SJSA1 (cell line): ENCODE measurements around the gene NSDHL. TPM values are rescaled to one million over a fixed set of nuclear protein-coding genes. Genes with fewer than 3 reads are reported as not detected.
"Not testable (repeated sequence)": the region's sequence is repeated elsewhere in the genome, so short reads cannot be mapped to it uniquely, and the experiment has no call there.

Experiments
- DNase-seq, 2 experiments: peaks; one replicate each; pipeline ENCODE4 v3.0.0-alpha.2; 2015 to 2020; ENCODE audit warnings: low spot score in 2 of 2, low read depth in 1 of 2
- H3K27ac ChIP-seq: fragments of 250-450 bp; sonication (Bioruptor Pico); 2 replicates; pipeline ENCODE4 v1.5.1; 2020; ENCODE audit warnings: mild to moderate bottlenecking, moderate library complexity
- H3K27me3 ChIP-seq: fragments of 250-450 bp; sonication (Bioruptor Pico); replicated peaks from 2 replicates; pipeline ENCODE4 v1.5.1; 2020; ENCODE audit warnings: mild to moderate bottlenecking, moderate library complexity
- H3K36me3 ChIP-seq: fragments of 250-450 bp; sonication (Bioruptor Pico); 2 replicates; pipeline ENCODE4 v1.5.1; 2020; ENCODE audit warnings: mild to moderate bottlenecking
- H3K4me1 ChIP-seq: fragments of 250-450 bp; sonication (Bioruptor Pico); replicated peaks from 2 replicates; pipeline ENCODE4 v1.6.1; 2021; ENCODE audit warnings: mild to moderate bottlenecking
- H3K4me3 ChIP-seq: fragments of 250-450 bp; sonication (Bioruptor Pico); 2 replicates; pipeline ENCODE4 v1.5.1; 2020; ENCODE audit warnings: mild to moderate bottlenecking
- H3K9me3 ChIP-seq: fragments of 250-450 bp; sonication (Bioruptor Pico); replicated peaks from 2 replicates; pipeline ENCODE4 v1.5.1; 2020; ENCODE audit warnings: mild to moderate bottlenecking
- total RNA-seq: library from RNA; depleted of rRNA; stranded (reverse); fragments of >200 nt; shearing (Covaris generic); gene quantifications from 2 replicates; pipeline ENCODE4 v1.2.3, GENCODE V29; 2014

NSDHL gene
- total RNA-seq, 1 experiment from 2014 or later, result 12.7 TPM

- H3K4me1 ChIP-seq, result peaks cover 12% of the 10 kb centered on the region
- no peak for DNase-seq
- no peak overlapping the region for H3K4me3 ChIP-seq
- H3K9me3 ChIP-seq, result no peaks in the 10 kb centered on the region
- no peaks in the 10 kb centered on the region for H3K27me3 ChIP-seq
- H3K36me3 ChIP-seq, result no peaks in the 10 kb centered on the region
- H3K27ac ChIP-seq, result no peak overlapping the region
Observed at GRCh38 chrX:152902502-152902820, 71.6 kb downstream of the NSDHL start.

GRCh38 chrX:152903589-152903988 lies 72.7 kb downstream of the NSDHL start:
- Histone ChIP-seq H3K36me3 (no peaks in the 10 kb centered on the region), H3K27me3 (no peaks in the 10 kb centered on the region), H3K9me3 (no peaks in the 10 kb centered on the region), H3K27ac (no peak overlapping the region), H3K4me1 (peaks cover 5% of the 10 kb centered on the region), H3K4me3 (no peak overlapping the region)
- DNase-seq, result no peak

DNA sequence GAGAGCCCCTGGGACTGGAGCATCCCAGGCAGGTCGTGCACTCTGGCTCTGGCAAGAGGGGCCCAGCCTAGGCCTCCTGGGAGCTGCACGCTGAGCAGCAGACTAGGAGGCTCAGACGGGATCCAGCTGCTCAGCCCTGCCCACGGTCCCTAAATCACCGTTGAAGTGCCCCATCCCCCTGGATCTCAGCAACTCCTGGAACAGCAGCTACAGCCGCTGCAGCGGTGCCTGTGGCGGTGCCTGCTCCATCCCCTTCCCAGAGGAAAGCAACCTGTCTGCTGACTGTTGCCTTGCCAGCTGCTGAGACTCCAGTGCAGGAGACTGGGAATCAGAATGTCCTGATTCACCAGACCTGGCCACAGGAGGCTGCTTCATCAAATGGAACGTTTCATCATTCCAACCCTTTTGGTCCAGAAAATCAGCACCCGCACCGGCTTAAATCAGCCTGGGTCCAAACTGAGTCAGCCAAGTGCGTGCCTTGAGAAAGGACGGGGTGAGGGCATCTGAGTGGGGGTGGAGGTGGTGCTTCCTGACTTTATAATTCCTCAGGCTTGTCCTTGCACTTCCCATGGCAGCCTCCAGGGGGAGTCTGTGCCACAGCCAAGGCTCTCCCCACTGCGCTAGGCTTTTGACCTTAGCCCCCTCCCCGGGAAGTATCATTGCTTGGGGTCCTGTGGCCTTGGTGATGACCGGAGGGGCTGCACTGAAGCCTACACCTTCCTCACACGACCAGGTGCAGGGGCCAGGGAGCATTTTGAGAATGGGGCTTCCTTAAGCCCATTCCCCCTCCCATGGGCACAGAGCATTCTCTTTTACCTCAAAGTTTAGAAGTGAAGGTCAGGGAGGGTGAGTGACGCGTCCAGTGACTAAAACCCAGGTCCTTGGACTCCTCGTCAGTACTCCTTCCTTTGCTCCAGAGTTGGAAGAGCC lies 73.6 kb downstream of the NSDHL start:
- H3K36me3 ChIP-seq, result no peaks in the 10 kb centered on the region
- H3K4me3 ChIP-seq, result no peak overlapping the region
- peaks cover 4% of the 10 kb centered on the region; the same call in 1 of the 2 replicates for H3K4me1 ChIP-seq
- H3K27me3 ChIP-seq, result no peaks in the 10 kb centered on the region
- H3K9me3 ChIP-seq, result no peaks in the 10 kb centered on the region
- peak; percentile 37 to 62 for DNase-seq
- no peak overlapping the region for H3K27ac ChIP-seq

DNA sequence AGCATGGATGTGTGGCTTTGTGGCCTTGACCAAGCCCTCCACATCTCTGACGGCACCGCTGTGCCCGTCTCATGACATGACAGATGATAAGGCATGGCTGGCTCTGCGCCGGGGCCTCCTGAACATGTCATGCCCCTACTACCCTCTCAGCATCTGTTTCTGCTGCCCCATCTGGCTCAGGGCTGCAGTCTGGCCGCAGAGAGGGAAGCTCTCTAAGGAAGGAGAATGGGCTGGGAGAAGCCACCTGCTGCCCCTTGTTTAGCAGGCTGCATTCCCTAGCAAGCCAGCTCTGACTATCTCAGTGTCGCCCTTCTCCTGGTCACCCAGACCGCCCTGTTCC lies 74.2 kb downstream of the NSDHL start:
- Histone ChIP-seq H3K27me3 (no peaks in the 10 kb centered on the region), H3K4me3 (no peak overlapping the region), H3K4me1 (peaks cover 4% of the 10 kb centered on the region; the same call in 1 of the 2 replicates), H3K27ac (no peak overlapping the region), H3K9me3 (no peaks in the 10 kb centered on the region), H3K36me3 (no peaks in the 10 kb centered on the region)
- DNase-seq, result no peak

DNA sequence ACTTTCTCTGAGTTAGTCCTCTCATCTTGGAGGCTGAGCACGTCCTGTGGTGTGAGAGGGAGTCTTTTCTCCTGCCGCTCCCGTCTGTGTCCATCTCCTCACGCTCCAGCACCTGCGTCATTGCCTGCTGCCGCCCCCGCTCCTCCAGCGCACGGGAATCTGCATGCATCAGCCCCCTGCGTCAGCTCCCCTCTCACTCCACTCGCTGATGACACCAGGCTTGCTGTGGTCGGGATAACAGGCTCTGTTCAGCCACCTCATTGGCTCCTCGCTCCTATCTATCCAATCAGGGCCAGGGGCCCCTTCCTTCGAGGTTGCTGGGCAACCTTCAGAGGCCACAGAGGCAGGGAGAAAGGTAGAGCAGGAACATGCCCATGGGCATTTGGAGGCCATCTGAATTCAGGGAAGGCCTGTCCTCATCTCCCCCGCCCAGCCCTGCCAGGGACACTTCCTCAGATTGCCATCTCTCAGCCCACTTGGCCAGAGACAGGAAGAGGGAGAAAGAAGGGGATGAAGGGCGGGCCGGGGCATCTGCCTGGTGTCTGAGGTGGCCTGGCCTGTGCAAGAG lies 76.3 kb downstream of the NSDHL start:
- H3K9me3 ChIP-seq, result no peaks in the 10 kb centered on the region
- H3K4me1 ChIP-seq, result peaks cover 4% of the 10 kb centered on the region; the same call in 1 of the 2 replicates
- no peaks in the 10 kb centered on the region for H3K36me3 ChIP-seq
- H3K4me3 ChIP-seq, result no peak overlapping the region
- no peaks in the 10 kb centered on the region for H3K27me3 ChIP-seq
- no peak for DNase-seq
- H3K27ac ChIP-seq, result no peak overlapping the region

DNA sequence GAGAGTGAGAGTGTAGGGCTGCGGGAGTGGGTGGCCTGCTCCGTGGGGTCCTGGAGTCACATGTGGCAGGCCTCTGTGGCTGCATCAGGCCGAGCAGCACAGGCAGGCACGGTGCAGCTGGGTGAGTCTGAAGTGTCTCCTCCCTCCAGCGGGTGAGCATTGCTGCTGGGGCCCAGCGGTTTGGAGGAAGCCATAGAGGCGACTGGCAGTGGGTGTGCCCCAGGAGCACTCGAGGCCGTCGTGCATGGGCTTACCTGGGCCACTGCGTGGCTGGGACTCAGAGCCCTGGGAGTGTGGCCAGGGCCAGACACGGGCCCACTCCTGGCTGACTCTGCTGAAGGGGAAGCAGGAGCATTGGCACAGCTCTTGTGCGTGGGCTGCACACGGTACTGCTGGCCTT lies 77.6 kb downstream of the NSDHL start:
- Histone ChIP-seq H3K27ac (no peak overlapping the region), H3K4me3 (no peak overlapping the region), H3K36me3 (no peaks in the 10 kb centered on the region)

DNA sequence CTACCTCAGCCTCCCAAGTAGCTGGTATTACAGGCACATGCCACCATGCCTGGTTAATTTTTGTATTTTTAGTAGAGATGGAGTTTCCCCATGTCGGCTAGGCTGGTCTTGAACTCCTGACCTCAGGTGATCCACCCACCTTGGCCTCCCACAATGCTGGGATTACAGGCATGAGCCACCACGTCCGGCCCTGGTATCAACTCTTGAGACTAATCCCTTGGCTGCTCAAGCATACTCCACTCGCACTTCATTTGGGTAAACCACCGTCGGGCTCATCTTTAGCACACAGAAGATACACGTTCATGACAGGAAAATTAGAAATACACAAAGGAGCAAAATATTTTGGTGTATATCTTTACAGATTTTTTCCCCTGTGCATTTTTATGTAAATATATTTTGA lies 79.2 kb downstream of the NSDHL start:
- H3K27me3 ChIP-seq, DNase-seq: not testable (repeated sequence)

More for the DNA sequence above, 77.6 kb downstream of the NSDHL start:
- Histone ChIP-seq H3K9me3 (no peaks in the 10 kb centered on the region), H3K27me3 (no peaks in the 10 kb centered on the region), H3K4me1 (peaks cover 4% of the 10 kb centered on the region; the same call in 1 of the 2 replicates)
- no peak for DNase-seq

GRCh38 chrX:152912106-152912505 lies 81.2 kb downstream of the NSDHL start:
- Histone ChIP-seq H3K4me3 (no peak overlapping the region), H3K27me3 (no peaks in the 10 kb centered on the region), H3K4me1 (no peaks in the 10 kb centered on the region), H3K27ac (no peak overlapping the region), H3K9me3 (no peaks in the 10 kb centered on the region), H3K36me3 (no peaks in the 10 kb centered on the region)
- no peak for DNase-seq

More for the DNA sequence above, 79.2 kb downstream of the NSDHL start:
- H3K27ac ChIP-seq, H3K36me3 ChIP-seq, H3K4me1 ChIP-seq, H3K4me3 ChIP-seq, H3K9me3 ChIP-seq: not testable (repeated sequence)

- H3K4me1 ChIP-seq, result no peaks in the 10 kb centered on the region
- no peaks in the 10 kb centered on the region for H3K36me3 ChIP-seq
- no peaks in the 10 kb centered on the region for H3K9me3 ChIP-seq
- DNase-seq, result no peak
- H3K27me3 ChIP-seq, result no peaks in the 10 kb centered on the region
- H3K4me3 ChIP-seq, result no peak overlapping the region
- no peak overlapping the region for H3K27ac ChIP-seq
Observed at GRCh38 chrX:152912641-152913040, 81.8 kb downstream of the NSDHL start.

DNA sequence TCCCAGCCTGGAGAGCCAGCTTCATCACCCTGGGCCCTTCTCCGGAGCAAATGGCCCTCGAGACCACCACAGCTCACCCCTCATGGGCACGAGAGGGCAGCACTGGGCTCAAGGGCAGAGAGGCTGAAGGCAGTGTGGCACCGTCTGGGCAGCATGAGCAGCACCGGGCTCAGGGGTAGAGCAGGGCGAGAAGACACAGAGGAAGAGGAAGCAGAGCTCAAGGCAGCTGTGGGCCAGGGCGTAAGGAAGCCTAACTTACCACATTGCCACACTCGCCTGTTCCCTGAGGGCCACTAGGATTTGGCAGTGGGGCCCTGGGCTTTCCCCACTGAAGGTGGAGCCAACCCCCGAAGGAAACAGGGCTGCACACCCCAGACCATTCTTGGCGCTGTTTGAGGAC lies 82.5 kb downstream of the NSDHL start:
- no peaks in the 10 kb centered on the region for H3K9me3 ChIP-seq
- H3K27me3 ChIP-seq, result no peaks in the 10 kb centered on the region
- H3K36me3 ChIP-seq, result no peaks in the 10 kb centered on the region
- no peaks in the 10 kb centered on the region for H3K4me1 ChIP-seq
- no peak overlapping the region for H3K4me3 ChIP-seq
- no peak for DNase-seq
- H3K27ac ChIP-seq, result no peak overlapping the region

GRCh38 chrX:152913910-152914309 lies 83.0 kb downstream of the NSDHL start:
- Histone ChIP-seq H3K27ac (no peak overlapping the region), H3K36me3 (no peaks in the 10 kb centered on the region), H3K4me3 (no peak overlapping the region), H3K9me3 (no peaks in the 10 kb centered on the region), H3K4me1 (no peaks in the 10 kb centered on the region), H3K27me3 (no peaks in the 10 kb centered on the region)
- no peak for DNase-seq

DNA sequence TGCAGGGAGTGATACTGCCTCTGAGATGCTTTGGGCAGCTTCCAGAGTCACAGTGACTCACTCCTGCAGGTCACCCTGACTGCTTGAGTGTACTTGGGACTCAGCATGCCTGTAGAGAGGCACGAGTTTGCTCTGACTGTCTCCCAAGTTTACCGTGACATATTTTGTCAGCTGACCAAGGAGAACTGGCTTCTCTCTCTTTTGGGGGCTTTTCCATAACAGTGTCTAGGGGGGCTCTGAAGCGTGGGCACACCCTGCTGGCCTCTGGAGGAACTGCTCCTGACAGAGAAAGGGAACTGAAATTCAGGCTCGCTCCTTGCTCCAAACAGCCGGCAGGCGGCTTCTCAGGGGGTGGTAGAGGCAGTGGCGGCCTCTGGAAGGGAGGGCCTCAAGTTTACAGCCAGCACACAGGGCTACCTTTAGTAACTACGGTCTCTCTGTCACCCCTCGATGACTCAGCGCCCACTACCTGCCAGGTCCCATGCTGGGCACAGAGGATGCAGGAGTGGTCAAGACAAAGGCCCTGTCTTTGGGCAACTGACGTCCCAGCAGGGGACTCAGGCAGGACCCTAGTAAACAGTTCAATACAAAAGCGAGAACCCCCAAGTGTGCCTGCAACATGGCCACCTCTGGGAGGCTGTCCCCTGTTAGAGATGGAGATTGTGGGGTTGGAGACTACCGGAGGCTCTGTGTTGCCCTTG lies 84.8 kb downstream of the NSDHL start:
- H3K4me1 ChIP-seq, result no peaks in the 10 kb centered on the region
- DNase-seq, result peak in 1 of 2 experiments; percentile 7
- no peak overlapping the region for H3K4me3 ChIP-seq
- H3K27me3 ChIP-seq, result no peaks in the 10 kb centered on the region
- H3K9me3 ChIP-seq, result no peaks in the 10 kb centered on the region
- no peaks in the 10 kb centered on the region for H3K36me3 ChIP-seq
- H3K27ac ChIP-seq, result no peak overlapping the region

DNA sequence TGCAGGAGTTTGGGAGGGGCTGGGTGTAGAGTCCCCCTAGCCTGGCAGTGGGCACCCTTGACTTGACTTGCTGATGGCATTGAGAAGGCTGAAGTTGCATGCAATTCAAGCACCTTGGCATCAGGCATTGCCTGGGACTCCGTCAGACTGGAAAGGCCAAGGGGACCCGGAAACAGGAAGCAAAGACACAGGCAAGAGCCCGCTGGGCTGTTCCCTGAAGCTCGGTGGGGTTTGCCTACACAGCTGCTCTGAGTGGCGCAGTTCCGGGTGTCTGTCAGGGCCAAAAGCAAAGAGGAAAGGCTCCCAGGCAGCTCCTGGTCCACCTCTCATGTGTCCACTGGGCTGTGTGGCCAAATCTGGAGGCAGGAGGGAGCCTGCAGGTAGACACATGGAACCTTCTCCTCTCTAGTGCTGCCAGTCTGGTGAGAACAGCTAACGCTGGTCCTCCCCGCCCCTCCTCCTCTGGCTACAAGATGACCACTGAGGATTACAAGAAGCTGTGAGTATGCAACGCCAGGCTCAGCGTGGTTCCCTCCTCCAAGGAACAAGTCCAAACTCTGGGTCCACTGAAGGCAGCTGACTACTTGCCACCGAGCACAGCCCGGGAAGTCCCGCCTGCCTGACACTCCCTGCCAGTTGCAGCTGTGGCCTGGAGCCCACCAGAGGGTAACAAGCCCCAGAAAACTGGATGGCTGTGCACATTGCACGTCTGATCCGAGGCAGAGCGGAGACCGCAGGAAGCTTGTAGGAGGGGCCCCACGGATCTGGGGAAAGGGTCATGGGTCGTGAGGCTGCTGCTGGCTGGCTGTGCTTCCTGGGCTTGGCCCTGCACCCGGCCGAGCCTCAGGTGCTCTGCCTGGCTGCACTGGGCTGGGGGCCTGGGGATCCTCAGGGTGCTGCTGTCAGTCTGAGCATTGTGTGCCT lies 87.1 kb downstream of the NSDHL start:
- Histone ChIP-seq H3K9me3 (no peaks in the 10 kb centered on the region), H3K4me1 (no peaks in the 10 kb centered on the region), H3K27ac (no peak overlapping the region), H3K27me3 (no peaks in the 10 kb centered on the region), H3K4me3 (no peak overlapping the region), H3K36me3 (no peaks in the 10 kb centered on the region)
- DNase-seq, result no peak
